GM06990 (cell line): ENCODE data around the gene CCDC30.

Experiments used
- DNase-seq: peaks from one replicate; pipeline ENCODE4 v3.0.0-alpha.2; 2011; ENCODE audit not compliant: insufficient read length; ENCODE audit errors: extremely low read depth
- H3K27me3 ChIP-seq: replicated peaks from 2 replicates; pipeline ENCODE4 v1.6.0; 2011; ENCODE audit warnings: low read length; ENCODE audit not compliant: control insufficient read depth, insufficient read depth
- H3K36me3 ChIP-seq: 2 replicates; pipeline ENCODE4 v1.5.1; 2011; ENCODE audit warnings: low read length; ENCODE audit not compliant: control insufficient read depth, insufficient read depth
- H3K4me3 ChIP-seq: replicated peaks from 2 replicates; pipeline ENCODE4 v1.5.1; 2011; ENCODE audit warnings: low read depth, mild to moderate bottlenecking, control low read depth, low read length
- TF ChIP-seq, protein P1 (sequence below): IDR thresholded peaks from 2 replicates; pipeline ENCODE4 v1.5.1; 2011; ENCODE audit warnings: low read length, control low read depth, mild to moderate bottlenecking, inconsistent platforms; ENCODE audit not compliant: insufficient read depth, poor library complexity, severe bottlenecking

Gene CCDC30

DNA sequence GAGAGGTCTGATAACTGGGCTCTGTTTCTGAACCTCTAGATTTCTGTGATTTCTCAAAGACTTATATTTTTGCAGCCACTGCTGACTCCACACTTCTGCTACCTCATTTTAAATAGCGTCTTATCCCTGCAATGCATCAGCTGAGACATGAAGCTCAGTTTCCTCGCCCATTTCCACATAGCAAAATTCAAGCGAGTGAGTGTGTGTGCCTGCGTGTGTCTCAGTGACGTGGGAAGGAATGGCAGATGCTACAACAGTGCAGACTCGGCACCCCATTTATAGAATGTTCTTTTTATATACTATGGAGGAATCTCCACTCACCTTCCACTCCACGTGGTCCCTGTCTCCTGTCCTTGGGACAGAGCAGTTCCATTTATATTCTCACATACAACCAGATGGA, 43.0 kb upstream of the CCDC30 start:
- no peak overlapping the region for H3K4me3 ChIP-seq
- TF ChIP-seq, protein P1, sequence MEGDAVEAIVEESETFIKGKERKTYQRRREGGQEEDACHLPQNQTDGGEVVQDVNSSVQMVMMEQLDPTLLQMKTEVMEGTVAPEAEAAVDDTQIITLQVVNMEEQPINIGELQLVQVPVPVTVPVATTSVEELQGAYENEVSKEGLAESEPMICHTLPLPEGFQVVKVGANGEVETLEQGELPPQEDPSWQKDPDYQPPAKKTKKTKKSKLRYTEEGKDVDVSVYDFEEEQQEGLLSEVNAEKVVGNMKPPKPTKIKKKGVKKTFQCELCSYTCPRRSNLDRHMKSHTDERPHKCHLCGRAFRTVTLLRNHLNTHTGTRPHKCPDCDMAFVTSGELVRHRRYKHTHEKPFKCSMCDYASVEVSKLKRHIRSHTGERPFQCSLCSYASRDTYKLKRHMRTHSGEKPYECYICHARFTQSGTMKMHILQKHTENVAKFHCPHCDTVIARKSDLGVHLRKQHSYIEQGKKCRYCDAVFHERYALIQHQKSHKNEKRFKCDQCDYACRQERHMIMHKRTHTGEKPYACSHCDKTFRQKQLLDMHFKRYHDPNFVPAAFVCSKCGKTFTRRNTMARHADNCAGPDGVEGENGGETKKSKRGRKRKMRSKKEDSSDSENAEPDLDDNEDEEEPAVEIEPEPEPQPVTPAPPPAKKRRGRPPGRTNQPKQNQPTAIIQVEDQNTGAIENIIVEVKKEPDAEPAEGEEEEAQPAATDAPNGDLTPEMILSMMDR, result no peak
- no peaks in the 10 kb centered on the region for H3K36me3 ChIP-seq
- H3K27me3 ChIP-seq, result no peaks in the 10 kb centered on the region; the same call in 1 of the 2 replicates
- no peak for DNase-seq

DNA sequence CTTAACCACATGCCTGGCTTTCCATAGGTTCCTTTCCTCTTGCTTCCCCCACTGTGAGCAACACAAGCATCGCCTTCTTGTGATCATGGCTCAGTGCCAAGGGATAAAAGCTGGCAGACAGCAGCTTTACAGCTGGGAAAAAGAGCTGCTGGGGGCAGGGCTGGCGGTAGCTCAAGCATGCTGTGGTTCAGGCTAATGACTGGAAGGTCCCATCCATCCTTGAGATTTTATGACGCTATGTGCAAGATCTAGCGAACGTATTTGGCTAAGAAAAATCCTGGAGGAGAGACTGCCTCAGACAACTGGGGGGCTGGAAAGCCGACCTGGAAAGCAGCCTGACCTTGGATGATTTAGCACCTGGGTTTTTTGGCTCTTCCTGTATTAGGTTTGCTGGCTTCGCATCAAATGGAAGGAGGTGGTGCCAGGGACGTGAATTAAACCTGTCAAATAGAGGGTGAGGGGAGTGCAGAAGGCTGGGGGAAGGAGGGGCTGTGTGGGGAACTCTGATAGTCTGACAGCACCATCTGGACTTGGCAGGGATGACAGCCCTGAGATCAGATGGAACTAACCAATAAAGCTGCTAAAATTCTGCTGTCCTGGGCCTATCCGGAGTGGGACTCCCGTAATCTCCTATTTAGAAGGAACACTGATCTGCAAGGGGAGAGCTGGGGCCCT, 42.0 kb upstream of the CCDC30 start:
- no peak for DNase-seq
- Histone ChIP-seq H3K36me3 (no peaks in the 10 kb centered on the region), H3K4me3 (no peak overlapping the region), H3K27me3 (no peaks in the 10 kb centered on the region; the same call in 1 of the 2 replicates)
- TF ChIP-seq, protein P1, result no peak

DNA sequence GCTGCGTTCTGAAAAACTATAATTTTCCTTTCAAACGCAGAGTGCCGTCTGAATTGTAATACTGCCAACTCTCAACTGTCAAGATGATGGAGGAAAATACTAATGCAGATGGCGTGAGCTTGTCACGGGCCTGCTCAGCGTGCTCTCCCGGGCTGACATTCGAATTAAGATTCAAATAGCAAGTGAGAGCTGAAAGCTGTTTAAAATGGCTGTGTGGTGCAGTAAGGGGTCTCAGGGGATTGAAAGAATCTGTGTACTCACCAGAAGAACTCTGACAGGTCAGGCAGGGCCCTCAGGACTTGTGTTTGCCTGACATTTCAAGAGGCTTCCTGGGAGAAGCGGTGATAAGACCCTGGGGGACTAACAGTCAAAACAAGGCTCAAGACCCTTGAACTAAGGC, 40.3 kb upstream of the CCDC30 start:
- no peak for DNase-seq
- Histone ChIP-seq H3K27me3 (no peaks in the 10 kb centered on the region; the same call in 1 of the 2 replicates), H3K4me3 (no peak overlapping the region), H3K36me3 (no peaks in the 10 kb centered on the region)
- TF ChIP-seq, protein P1, result no peak

DNA sequence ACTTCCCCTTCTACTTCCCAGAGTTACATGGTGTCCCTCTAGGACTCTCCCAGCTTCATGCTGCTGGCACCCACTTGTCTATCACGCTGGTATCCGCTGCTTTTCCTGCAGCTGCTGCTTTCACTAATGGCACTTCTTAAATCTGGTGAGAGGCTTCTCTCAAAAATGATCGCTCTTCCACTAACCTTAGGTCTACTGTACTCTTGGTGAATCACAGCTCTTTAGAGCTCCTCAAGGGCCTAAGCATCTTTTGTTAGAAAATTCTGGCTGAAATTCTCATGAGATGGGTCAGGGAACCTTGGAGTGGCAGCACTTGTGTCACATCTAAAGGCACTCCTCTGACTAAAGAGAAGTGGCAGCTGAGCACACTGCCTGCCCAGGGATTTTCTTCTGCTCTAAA, 39.4 kb upstream of the CCDC30 start:
- Histone ChIP-seq H3K36me3 (no peaks in the 10 kb centered on the region), H3K27me3 (no peaks in the 10 kb centered on the region; the same call in 1 of the 2 replicates), H3K4me3 (no peak overlapping the region)
- TF ChIP-seq, protein P1, result no peak
- DNase-seq, result no peak

DNA sequence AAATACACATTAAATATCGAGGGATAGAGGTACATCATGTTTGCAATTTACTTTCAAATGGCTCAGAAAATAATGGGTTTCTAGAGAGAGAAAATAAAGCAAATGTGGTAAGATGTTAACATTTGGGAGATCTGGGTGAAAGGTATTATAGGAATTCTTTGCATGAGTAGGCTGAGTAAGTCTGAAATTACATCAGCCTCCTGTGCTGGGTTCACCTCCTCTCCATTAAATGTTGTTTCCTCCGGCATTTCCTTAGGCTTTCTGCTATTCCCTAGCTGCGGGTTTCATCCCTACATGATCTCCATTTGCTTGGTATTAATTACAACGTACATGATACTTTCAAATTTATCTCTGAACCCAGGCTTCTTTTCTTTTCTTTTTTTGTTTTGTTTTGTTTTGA, 38.9 kb upstream of the CCDC30 start:
- no peaks in the 10 kb centered on the region for H3K36me3 ChIP-seq
- no peaks in the 10 kb centered on the region; the same call in 1 of the 2 replicates for H3K27me3 ChIP-seq
- TF ChIP-seq, protein P1, result no peak
- no peak for DNase-seq
- H3K4me3 ChIP-seq, result no peak overlapping the region
